Measurements from ENCODE around the gene PEX11G.

Gene PEX11G

GRCh38 chr19:7492558-7492957 is 3.7 kb upstream of the PEX11G start:
- no peak for DNase-seq

GRCh38 chr19:7492142-7492541 is 3.3 kb upstream of the PEX11G start:
- DNase-seq = peak; percentile 75

- no peak for DNase-seq
Measured at GRCh38 chr19:7489609-7490044, 792 bp upstream of the PEX11G start.

GRCh38 chr19:7486923-7487322 is 1.9 kb downstream of the PEX11G start:
- no peak for DNase-seq

- DNase-seq = no peak
Measured at GRCh38 chr19:7483720-7484201, 5.1 kb downstream of the PEX11G start.

GRCh38 chr19:7482584-7483439 is 6.0 kb downstream of the PEX11G start:
- DNase-seq = peak; percentile 23

- no peak for DNase-seq
Measured at GRCh38 chr19:7480970-7481255, 7.9 kb downstream of the PEX11G start.

- no peak for DNase-seq
Measured at GRCh38 chr19:7480222-7480969, 8.4 kb downstream of the PEX11G start.

- DNase-seq = no peak
Measured at GRCh38 chr19:7478843-7479227, 10.0 kb downstream of the PEX11G start.

GRCh38 chr19:7478173-7478842 is 10.5 kb downstream of the PEX11G start:
- DNase-seq = no peak

GRCh38 chr19:7477758-7478157 is 11.1 kb downstream of the PEX11G start:
- no peak for DNase-seq

GRCh38 chr19:7476777-7477494 is 11.9 kb downstream of the PEX11G start:
- no peak for DNase-seq

GRCh38 chr19:7476241-7476640 is 12.6 kb downstream of the PEX11G start:
- DNase-seq = no peak

GRCh38 chr19:7475665-7476064 is 13.2 kb downstream of the PEX11G start:
- no peak for DNase-seq

- no peak for DNase-seq
Measured at GRCh38 chr19:7471696-7472615, 16.9 kb downstream of the PEX11G start.

- DNase-seq = no peak
Measured at GRCh38 chr19:7470540-7471305, 18.1 kb downstream of the PEX11G start.

GRCh38 chr19:7469669-7470285 is 19.1 kb downstream of the PEX11G start:
- DNase-seq = no peak

- no peak for DNase-seq
Measured at GRCh38 chr19:7468840-7469239, 20.0 kb downstream of the PEX11G start.

- no peak for DNase-seq
Measured at GRCh38 chr19:7467009-7467989, 21.5 kb downstream of the PEX11G start.
